Kidney (tissue), 14 donors: ENCODE data around the gene GPR34. TPM values are rescaled to one million over a fixed set of nuclear protein-coding genes. Genes with fewer than 3 reads are reported as not detected.

Source experiments
- DNase-seq, 5 donors: peaks; one replicate each; pipeline ENCODE4 v3.0.0-alpha.2; 2013 to 2020
- FAIRE-seq: peaks from 2 replicates; lab custom pipeline; 2012; peaks lifted over from hg19 to GRCh38; lab: Jason Lieb, UNC
- H3K27ac ChIP-seq, 2 donors: one replicate each; pipeline ENCODE4 v1.7.0; 2013; ENCODE audit warnings: low read depth in 2 of 2, low read length in 2 of 2, inconsistent platforms in 1 of 2
- H3K27me3 ChIP-seq: one replicate; pipeline ENCODE4 v1.7.1; 2013; ENCODE audit warnings: low read length, inconsistent platforms; ENCODE audit not compliant: control insufficient read depth, insufficient read depth
- H3K36me3 ChIP-seq, 3 donors: one replicate each; pipeline versions ENCODE4 v1.7.0 to v1.7.1; 2013; ENCODE audit warnings: low read length in 3 of 3, control low read depth in 1 of 3, inconsistent platforms in 1 of 3; ENCODE audit not compliant: insufficient read depth in 3 of 3, control insufficient read depth in 2 of 3
- H3K4me1 ChIP-seq, 3 donors: one replicate each; pipeline versions ENCODE4 v1.7.0 to v1.7.1; 2013; ENCODE audit warnings: low read length in 3 of 3, inconsistent platforms in 1 of 3, low read depth in 1 of 3; ENCODE audit not compliant: control insufficient read depth in 2 of 3, insufficient read depth in 2 of 3
- H3K4me3 ChIP-seq, 3 donors: one replicate each; pipeline versions ENCODE4 v1.7.0 to v1.8.1; 2013; ENCODE audit warnings: low read length in 3 of 3, control low read depth in 1 of 3, inconsistent platforms in 1 of 3
- H3K9ac ChIP-seq, 3 donors: one replicate each; pipeline versions ENCODE4 v1.7.0 to v1.7.1; 2013; ENCODE audit warnings: low read length in 3 of 3, control low read depth in 1 of 3, inconsistent platforms in 1 of 3
- H3K9me3 ChIP-seq, 3 donors: one replicate each; pipeline versions ENCODE4 v1.7.0 to v1.7.1; 2013; ENCODE audit warnings: low read length in 3 of 3, control low read depth in 1 of 3, inconsistent platforms in 1 of 3; ENCODE audit not compliant: control insufficient read depth in 2 of 3, insufficient read depth in 1 of 3
- intact Hi-C: fragments of 100-400 bp; cut with DNase I; formaldehyde crosslinking; loops from one replicate; pipeline ENCODE4 v1.11.1; 2022
- polyA plus RNA-seq: library from polyadenylated mRNA; stranded (reverse); fragments of 350-450 nt; fragmentation: Illumina TruSeq; extraction: RNeasy Lipid Tissue Mini Kit (QIAGEN cat#74804); gene quantifications from one replicate; pipeline ENCODE4 v1.2.3, GENCODE V29; 2014; ENCODE audit warnings: low read depth, low replicate concordance; ENCODE audit not compliant: insufficient read depth
- total RNA-seq: library from RNA; stranded (reverse); fragmentation: NEBNext Ultra II Directional; extraction: Animal tissue kit (Norgen Biotek cat#: 25700); gene quantifications from one replicate; pipeline ENCODE4 v1.2.1, GENCODE V29; 2021
- TF ChIP-seq, protein P1 (sequence below): IDR thresholded peaks from 3 replicates; pipeline ENCODE4 v1.5.1; 2012; ENCODE audit warnings: mild to moderate bottlenecking, moderate library complexity, borderline replicate concordance; ENCODE audit not compliant: insufficient read depth; ENCODE audit errors: extremely low read depth
- donor health status: control.
- donor health status: control.
- donor health status: control.
- donor health status: control.
- donor health status: control.
- donor health status: DM: yes; HTN: yes; CAD: no.
- donor health status: Normal renal cell carcinoma (clear cell type).

GPR34 gene
- total and polyA plus RNA-seq, 2 donors from 2014 or later: 2.2 to 17.9 TPM

DNA sequence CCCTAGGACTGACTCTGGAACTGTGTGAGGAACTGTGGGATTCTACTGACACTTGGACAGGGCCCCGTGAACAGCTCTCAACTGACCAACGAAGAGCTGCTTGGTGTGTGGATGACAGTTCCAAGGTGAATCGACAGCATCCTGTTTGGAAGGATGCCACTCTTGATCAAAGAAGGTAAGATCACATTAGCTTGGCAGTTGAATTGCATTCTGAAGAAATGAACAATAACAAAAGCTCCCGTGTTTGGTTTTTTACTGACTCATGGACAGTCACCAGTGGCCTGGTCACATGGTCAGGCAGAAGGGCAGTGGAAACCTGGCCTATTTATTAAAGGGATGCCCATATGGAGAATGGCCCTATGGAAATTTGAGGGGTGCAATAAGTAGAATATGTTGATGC is 33.1 kb upstream of the GPR34 start:
- DNase-seq: no peak
- Histone ChIP-seq H3K4me1 (no peaks in the 10 kb centered on the region), H3K9ac (no peak overlapping the region), H3K9me3 (no peaks in the 10 kb centered on the region), H3K36me3 (peaks cover 0 to 3% (median 0%) of the 10 kb centered on the region in 3 donors), H3K4me3 (no peak overlapping the region), H3K27ac (no peak overlapping the region), H3K27me3 (peaks cover 6% of the 10 kb centered on the region)
- no peak for FAIRE-seq
- intact Hi-C loops: no loop called here
- TF ChIP-seq, protein P1, sequence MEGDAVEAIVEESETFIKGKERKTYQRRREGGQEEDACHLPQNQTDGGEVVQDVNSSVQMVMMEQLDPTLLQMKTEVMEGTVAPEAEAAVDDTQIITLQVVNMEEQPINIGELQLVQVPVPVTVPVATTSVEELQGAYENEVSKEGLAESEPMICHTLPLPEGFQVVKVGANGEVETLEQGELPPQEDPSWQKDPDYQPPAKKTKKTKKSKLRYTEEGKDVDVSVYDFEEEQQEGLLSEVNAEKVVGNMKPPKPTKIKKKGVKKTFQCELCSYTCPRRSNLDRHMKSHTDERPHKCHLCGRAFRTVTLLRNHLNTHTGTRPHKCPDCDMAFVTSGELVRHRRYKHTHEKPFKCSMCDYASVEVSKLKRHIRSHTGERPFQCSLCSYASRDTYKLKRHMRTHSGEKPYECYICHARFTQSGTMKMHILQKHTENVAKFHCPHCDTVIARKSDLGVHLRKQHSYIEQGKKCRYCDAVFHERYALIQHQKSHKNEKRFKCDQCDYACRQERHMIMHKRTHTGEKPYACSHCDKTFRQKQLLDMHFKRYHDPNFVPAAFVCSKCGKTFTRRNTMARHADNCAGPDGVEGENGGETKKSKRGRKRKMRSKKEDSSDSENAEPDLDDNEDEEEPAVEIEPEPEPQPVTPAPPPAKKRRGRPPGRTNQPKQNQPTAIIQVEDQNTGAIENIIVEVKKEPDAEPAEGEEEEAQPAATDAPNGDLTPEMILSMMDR: no peak

DNA sequence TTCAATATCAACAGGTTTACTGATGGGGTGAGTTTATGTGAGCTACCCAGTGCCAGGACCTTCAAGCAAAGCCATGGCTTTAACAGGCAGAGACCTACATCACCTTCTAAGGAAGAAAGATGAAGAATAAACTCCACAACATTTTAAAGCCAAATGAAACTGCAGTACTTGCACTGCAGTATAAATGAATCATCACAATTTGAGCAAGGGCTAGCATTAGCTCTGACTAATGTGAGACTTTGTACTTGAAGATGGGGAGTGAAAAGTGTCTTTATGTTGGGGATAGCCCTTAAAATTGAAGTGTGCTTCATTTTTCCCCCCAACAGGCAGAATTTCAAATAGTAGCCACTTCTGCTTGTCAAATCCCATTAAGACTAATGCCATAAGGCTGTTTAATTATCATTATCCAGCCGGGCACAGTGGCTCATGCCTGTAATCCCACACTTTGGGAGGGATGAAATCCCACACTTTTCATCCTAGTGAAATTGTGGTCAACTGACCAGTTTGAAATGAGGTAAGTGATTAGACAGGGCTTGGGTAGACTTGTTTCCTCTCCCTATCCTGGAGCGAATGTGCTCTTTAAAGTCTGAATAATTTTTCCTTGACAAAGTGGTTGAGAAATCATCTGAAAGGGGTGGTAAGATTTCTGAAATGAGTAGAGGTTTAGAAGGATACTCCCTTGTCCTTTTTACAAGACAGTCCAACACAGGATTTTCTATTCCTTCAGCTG is 27.2 kb upstream of the GPR34 start:
- Histone ChIP-seq H3K27me3 (peaks cover 4% of the 10 kb centered on the region), H3K4me1 (peaks cover 0 to 14% (median 2%) of the 10 kb centered on the region in 3 donors), H3K27ac (no peak overlapping the region), H3K36me3 (peaks cover 0 to 3% (median 0%) of the 10 kb centered on the region in 3 donors), H3K9me3 (no peaks in the 10 kb centered on the region), H3K4me3 (no peak overlapping the region), H3K9ac (no peak overlapping the region)
- intact Hi-C loops: no loop called here
- FAIRE-seq (no peak), DNase-seq (no peak)
- TF ChIP-seq, protein P1: no peak

DNA sequence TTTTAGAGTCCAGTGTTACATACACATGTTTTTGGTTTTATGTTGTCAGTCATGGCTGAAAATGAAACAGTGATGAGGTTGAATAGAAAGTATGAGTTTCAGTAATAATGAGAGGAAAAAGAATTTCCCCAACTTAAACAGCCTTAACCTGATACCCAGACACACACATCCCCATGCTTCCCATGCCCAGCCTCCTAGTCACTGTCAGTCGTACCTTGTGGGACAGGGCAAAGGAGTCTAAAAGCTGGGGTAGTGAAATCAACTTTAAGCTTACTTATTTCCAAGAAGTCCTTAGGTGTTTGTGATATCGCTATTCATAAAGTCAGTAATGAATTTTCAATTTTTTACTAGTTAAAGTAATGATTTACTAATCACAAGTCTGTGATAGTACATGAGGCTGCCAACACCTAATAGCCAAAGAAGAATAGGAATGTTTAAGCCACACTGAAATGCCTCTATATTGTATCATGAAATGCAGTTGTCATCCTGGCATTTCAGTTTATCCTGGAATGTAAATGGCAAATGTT is 24.3 kb upstream of the GPR34 start:
- no peak overlapping the region for H3K27ac ChIP-seq
- H3K27me3 ChIP-seq: peaks cover 4% of the 10 kb centered on the region
- H3K9me3 ChIP-seq: no peaks in the 10 kb centered on the region
- peaks cover 0 to 16% (median 2%) of the 10 kb centered on the region in 3 donors for H3K4me1 ChIP-seq
- no peak for FAIRE-seq
- DNase-seq: no peak
- intact Hi-C loops: no loop called here
- H3K9ac ChIP-seq: no peak overlapping the region
- H3K4me3 ChIP-seq: no peak overlapping the region
- TF ChIP-seq, protein P1: no peak
- H3K36me3 ChIP-seq: no peaks in the 10 kb centered on the region
